HG03378 (cell line): ENCODE results near the gene REM2.
"Not testable (repeated sequence)": the region's sequence is repeated elsewhere in the genome, so short reads cannot be mapped to it uniquely, and the experiment has no call there.

Source experiments
- ATAC-seq: cut with Tn5 transposase; IDR thresholded peaks from one replicate; pipeline ENCODE4 v1.9.1; 2021; ENCODE audit warnings: mild to moderate bottlenecking, moderate library complexity; ENCODE audit not compliant: unreplicated experiment

REM2 gene

GRCh38 chr14:22847661-22848341 is 35.2 kb upstream of the REM2 start:
- no peak for ATAC-seq

GRCh38 chr14:22848351-22849164 is 34.5 kb upstream of the REM2 start:
- no peak for ATAC-seq

- no peak for ATAC-seq
Observed at GRCh38 chr14:22849212-22849819, 33.7 kb upstream of the REM2 start.

- ATAC-seq: no peak
Observed at GRCh38 chr14:22850944-22851764, 31.9 kb upstream of the REM2 start.

- not testable (repeated sequence) for ATAC-seq
Observed at GRCh38 chr14:22852178-22852577, 30.8 kb upstream of the REM2 start.

- no peak for ATAC-seq
Observed at GRCh38 chr14:22852599-22852939, 30.5 kb upstream of the REM2 start.

GRCh38 chr14:22852940-22853767 is 29.9 kb upstream of the REM2 start:
- peak; percentile 66 for ATAC-seq

GRCh38 chr14:22854296-22854695 is 28.7 kb upstream of the REM2 start:
- not testable (repeated sequence) for ATAC-seq

GRCh38 chr14:22854963-22855724 is 27.9 kb upstream of the REM2 start:
- ATAC-seq: no peak

- ATAC-seq: no peak
Observed at GRCh38 chr14:22856428-22856827, 26.6 kb upstream of the REM2 start.

- not testable (repeated sequence) for ATAC-seq
Observed at GRCh38 chr14:22860377-22860776, 22.6 kb upstream of the REM2 start.

GRCh38 chr14:22861651-22862050 is 21.4 kb upstream of the REM2 start:
- no peak for ATAC-seq

GRCh38 chr14:22864979-22865378 is 18.0 kb upstream of the REM2 start:
- ATAC-seq: no peak

- ATAC-seq: no peak
Observed at GRCh38 chr14:22865424-22866405, 17.3 kb upstream of the REM2 start.

GRCh38 chr14:22866874-22867273 is 16.1 kb upstream of the REM2 start:
- no peak for ATAC-seq

- ATAC-seq: peak; percentile 53
Observed at GRCh38 chr14:22870811-22871223, 12.2 kb upstream of the REM2 start.

- ATAC-seq: peak; percentile 66
Observed at GRCh38 chr14:22871224-22872032, 11.6 kb upstream of the REM2 start, which contains the start of gene LRP10. Gene LRP10, plus strand, starts transcription at chr14:22871740. Its CDS starts 564 bp downstream, at chr14:22872304.
